ENCODE results near the gene HSPBAP1.

HSPBAP1 gene

DNA sequence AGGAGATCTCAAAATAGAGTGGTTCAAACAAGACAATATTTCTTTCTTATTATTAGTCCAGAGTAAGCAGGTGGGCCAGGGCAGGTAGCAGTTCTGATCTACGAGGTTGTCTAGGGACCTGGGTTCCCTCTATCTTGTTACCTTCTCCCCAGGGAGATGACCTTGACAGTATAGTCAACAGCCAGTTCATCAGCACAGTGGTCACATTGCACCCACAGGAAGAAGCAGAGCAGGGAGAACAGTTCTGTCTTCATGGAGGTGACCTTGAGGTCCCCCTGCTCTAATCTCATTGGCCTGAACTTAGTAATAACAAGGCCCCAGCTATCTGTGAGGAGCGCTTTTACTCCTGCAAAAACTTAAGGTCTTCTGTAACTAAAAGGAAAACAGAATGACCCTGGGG is 23.0 kb upstream of the HSPBAP1 start:
- DNase-seq (ENCODE audit: low read depth, low spot score), result no peak
- TF ChIP-seq, protein P1, sequence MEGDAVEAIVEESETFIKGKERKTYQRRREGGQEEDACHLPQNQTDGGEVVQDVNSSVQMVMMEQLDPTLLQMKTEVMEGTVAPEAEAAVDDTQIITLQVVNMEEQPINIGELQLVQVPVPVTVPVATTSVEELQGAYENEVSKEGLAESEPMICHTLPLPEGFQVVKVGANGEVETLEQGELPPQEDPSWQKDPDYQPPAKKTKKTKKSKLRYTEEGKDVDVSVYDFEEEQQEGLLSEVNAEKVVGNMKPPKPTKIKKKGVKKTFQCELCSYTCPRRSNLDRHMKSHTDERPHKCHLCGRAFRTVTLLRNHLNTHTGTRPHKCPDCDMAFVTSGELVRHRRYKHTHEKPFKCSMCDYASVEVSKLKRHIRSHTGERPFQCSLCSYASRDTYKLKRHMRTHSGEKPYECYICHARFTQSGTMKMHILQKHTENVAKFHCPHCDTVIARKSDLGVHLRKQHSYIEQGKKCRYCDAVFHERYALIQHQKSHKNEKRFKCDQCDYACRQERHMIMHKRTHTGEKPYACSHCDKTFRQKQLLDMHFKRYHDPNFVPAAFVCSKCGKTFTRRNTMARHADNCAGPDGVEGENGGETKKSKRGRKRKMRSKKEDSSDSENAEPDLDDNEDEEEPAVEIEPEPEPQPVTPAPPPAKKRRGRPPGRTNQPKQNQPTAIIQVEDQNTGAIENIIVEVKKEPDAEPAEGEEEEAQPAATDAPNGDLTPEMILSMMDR (IDR thresholded peaks at IDR 0.05; ENCODE audit: low read depth, low read length), result no peak
- no peak overlapping the region for H3K4me3 ChIP-seq (ENCODE audit: low read depth, low read length)
- in situ Hi-C loops (cut with HindIII; ENCODE audit: low sequenced_read_pairs), result no loop called here

DNA sequence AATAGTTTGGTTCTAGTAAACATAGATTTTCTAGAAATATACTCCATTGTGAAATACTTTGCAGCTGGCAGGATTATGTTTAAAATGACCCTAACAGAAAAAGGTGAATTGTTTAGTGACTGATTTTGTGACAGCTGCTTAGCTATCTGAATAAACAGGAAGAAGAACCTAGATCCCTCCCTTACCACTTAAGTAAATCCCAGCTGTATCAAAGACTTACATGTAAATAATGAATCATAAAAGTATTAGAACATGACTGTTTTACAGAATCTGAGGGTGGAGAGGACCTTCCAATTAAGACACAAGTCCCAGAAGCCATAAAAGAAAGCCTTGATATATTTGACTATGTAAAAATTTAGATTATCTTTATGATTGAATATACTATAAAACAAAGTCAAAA is 17.1 kb upstream of the HSPBAP1 start:
- TF ChIP-seq, protein P1 (IDR thresholded peaks at IDR 0.05; ENCODE audit: low read depth, low read length), result no peak
- H3K4me3 ChIP-seq (ENCODE audit: low read depth, low read length), result no peak overlapping the region
- no peak for DNase-seq (ENCODE audit: low read depth, low spot score)
- in situ Hi-C loops (cut with HindIII; ENCODE audit: low sequenced_read_pairs), result no loop called here

DNA sequence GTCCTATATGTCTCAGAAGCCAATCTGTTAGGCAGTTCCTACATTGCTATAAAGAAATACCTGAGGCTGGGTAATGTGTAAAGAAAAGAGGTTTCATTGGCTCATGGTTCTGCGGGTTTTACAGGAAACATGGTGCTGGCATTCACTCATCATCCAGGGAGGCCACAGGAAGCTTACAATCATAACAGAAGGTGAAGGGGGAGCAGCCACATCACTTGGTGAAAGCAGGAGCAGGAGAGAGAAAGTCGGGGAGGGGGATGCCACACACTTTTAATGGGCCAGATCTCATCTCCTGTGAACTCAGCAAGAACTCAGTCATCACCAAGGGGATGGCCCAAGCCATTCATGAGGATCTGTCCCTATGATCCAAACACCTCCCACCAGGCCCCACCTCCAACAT is 10.3 kb upstream of the HSPBAP1 start:
- DNase-seq (ENCODE audit: low read depth, low spot score), result no peak
- TF ChIP-seq, protein P1 (IDR thresholded peaks at IDR 0.05; ENCODE audit: low read depth, low read length), result no peak
- H3K4me3 ChIP-seq (ENCODE audit: low read depth, low read length), result no peak overlapping the region
- in situ Hi-C loops (cut with HindIII; ENCODE audit: low sequenced_read_pairs), result no loop called here

DNA sequence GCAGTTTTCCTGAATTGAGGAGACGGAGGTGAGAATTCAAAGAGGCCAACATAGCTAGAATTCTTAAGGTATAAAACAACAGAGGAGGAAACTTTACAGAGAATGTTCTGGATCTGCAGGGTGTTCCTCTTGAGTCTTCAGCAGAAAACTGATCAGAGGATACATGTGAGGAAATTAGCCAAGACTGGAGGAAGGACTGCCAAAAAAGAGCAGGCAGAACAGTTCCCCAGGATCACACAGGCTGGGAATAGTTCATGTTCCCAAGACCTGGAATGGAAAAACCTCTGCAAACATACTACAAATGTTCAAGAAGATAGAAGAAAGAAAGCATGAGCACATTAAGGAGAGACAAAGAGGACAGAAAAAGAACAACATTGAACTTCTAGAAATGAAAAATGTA is 8.7 kb upstream of the HSPBAP1 start:
- TF ChIP-seq, protein P1 (IDR thresholded peaks at IDR 0.05; ENCODE audit: low read depth, low read length), result no peak
- no peak for DNase-seq (ENCODE audit: low read depth, low spot score)
- in situ Hi-C loops (cut with HindIII; ENCODE audit: low sequenced_read_pairs), result no loop called here
- H3K4me3 ChIP-seq (ENCODE audit: low read depth, low read length), result no peak overlapping the region

DNA sequence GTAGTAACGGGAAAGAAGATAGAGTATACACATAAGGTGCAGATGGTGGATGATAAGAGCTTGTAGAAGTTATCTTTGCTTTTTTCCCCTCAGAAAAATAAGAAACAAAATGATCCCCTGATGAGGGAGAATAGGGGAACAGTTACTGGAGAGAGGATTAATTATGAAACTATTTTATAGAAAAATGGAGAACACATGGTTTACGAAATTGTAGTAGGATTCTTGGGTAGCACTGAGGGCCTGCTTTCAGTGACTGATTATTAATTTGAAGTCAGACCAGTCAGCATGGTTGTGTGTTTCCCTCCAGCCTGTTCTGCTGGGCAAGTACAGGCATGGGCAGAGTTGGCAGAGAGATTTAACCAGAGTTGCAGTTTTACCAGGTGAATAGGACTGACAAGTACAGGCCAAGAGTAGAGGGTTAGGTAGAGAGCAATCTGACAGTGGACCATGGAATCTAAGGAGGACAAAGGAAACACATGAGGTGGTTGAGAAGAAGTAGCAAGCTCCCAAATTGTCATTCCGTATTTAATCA is 7.1 kb upstream of the HSPBAP1 start:
- in situ Hi-C loops (cut with HindIII; ENCODE audit: low sequenced_read_pairs), result no loop called here
- DNase-seq (ENCODE audit: low read depth, low spot score), result no peak
- TF ChIP-seq, protein P1 (IDR thresholded peaks at IDR 0.05; ENCODE audit: low read depth, low read length), result no peak
- H3K4me3 ChIP-seq (ENCODE audit: low read depth, low read length), result no peak overlapping the region

DNA sequence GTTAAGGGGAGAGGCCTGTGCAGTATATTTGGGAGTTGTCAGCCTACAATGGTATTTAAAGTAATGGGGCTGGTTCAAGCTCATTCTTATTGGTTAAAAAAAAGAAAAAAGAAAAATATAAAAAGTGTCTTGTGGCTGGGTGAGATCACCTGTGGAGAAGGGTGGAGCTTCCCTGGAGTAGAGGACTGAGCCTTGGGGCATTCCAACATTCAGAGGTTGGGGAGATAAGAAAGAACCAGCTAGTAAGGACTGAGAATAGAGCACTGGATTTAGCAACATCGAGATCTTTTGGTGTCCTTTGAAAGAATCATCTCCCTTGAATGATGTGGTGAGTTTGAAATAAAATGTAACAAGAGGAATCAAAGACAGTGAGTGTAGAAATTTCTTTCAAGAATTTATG is 6.4 kb upstream of the HSPBAP1 start:
- H3K4me3 ChIP-seq (ENCODE audit: low read depth, low read length), result no peak overlapping the region
- TF ChIP-seq, protein P1 (IDR thresholded peaks at IDR 0.05; ENCODE audit: low read depth, low read length), result no peak
- in situ Hi-C loops (cut with HindIII; ENCODE audit: low sequenced_read_pairs), result no loop called here
- DNase-seq (ENCODE audit: low read depth, low spot score), result no peak

DNA sequence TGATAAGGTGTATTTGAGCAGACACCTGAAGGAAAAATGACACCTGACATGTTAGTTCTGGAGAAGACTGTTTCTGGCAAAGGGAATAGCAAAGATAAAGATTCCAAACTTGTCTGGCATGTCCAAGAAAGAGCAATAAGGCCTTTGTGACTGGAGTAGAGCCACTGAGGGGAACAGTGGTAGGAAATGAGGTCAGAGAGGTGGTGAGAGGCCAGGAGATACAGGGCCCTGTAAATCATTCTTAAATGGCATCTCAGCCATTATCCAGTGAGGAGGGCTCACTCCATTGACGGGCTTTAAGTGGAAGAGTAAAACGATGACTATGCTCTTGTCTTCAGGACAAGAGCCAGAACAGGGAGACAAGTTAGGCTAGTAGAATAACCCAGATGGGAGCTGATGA is 5.7 kb upstream of the HSPBAP1 start:
- H3K4me3 ChIP-seq (ENCODE audit: low read depth, low read length), result no peak overlapping the region
- in situ Hi-C loops (cut with HindIII; ENCODE audit: low sequenced_read_pairs), result no loop called here
- TF ChIP-seq, protein P1 (IDR thresholded peaks at IDR 0.05; ENCODE audit: low read depth, low read length), result no peak
- no peak for DNase-seq (ENCODE audit: low read depth, low spot score)

All from astrocyte of the spinal cord (primary cell).